Measurements from ENCODE around the gene PPP1R12B. TPM values are rescaled to one million over a fixed set of nuclear protein-coding genes. Genes with fewer than 3 reads are reported as not detected.
"Not testable (repeated sequence)": the region's sequence is repeated elsewhere in the genome, so short reads cannot be mapped to it uniquely, and the experiment has no call there.

PPP1R12B gene
- total RNA-seq, 2 donors from 2014 or later = 21.6 to 26.0 TPM

- H3K27ac Mint-ChIP-seq; ATAC-seq (replicated peaks); H3K36me3 Mint-ChIP-seq (ENCODE audit: low read depth); H3K4me3 Mint-ChIP-seq; H3K4me1 Mint-ChIP-seq; H3K27me3 Mint-ChIP-seq; H3K9me3 Mint-ChIP-seq: not testable (repeated sequence)
These were observed 58.9 kb downstream of the PPP1R12B start for GRCh38 chr1:202407378-202407777.

GRCh38 chr1:202410251-202410650 lies 61.8 kb downstream of the PPP1R12B start:
- ATAC-seq (replicated peaks); H3K9me3 Mint-ChIP-seq; H3K4me3 Mint-ChIP-seq; H3K27me3 Mint-ChIP-seq; H3K36me3 Mint-ChIP-seq (ENCODE audit: low read depth); H3K27ac Mint-ChIP-seq; H3K4me1 Mint-ChIP-seq: not testable (repeated sequence)

GRCh38 chr1:202410854-202411357 lies 62.4 kb downstream of the PPP1R12B start:
- H3K36me3 Mint-ChIP-seq (ENCODE audit: low read depth); H3K27ac Mint-ChIP-seq; H3K27me3 Mint-ChIP-seq; H3K4me1 Mint-ChIP-seq; H3K4me3 Mint-ChIP-seq; H3K9me3 Mint-ChIP-seq: not testable (repeated sequence)
- peak; percentile 66 for ATAC-seq (replicated peaks)

GRCh38 chr1:202411422-202411821 lies 62.9 kb downstream of the PPP1R12B start:
- no peaks in the 10 kb centered on the region for H3K36me3 Mint-ChIP-seq (ENCODE audit: low read depth)
- no peaks in the 10 kb centered on the region for H3K9me3 Mint-ChIP-seq
- H3K27me3 Mint-ChIP-seq = no peaks in the 10 kb centered on the region
- no peaks in the 10 kb centered on the region for H3K4me1 Mint-ChIP-seq
- no peak overlapping the region for H3K27ac Mint-ChIP-seq
- ATAC-seq (replicated peaks) = no peak
- H3K4me3 Mint-ChIP-seq = no peak overlapping the region

- not testable (repeated sequence) for H3K4me1 Mint-ChIP-seq; H3K36me3 Mint-ChIP-seq (ENCODE audit: low read depth); H3K9me3 Mint-ChIP-seq; H3K27me3 Mint-ChIP-seq; ATAC-seq (replicated peaks); H3K4me3 Mint-ChIP-seq; H3K27ac Mint-ChIP-seq
These were observed 63.9 kb downstream of the PPP1R12B start for GRCh38 chr1:202412421-202412820.

- no peak overlapping the region for H3K4me3 Mint-ChIP-seq
- H3K4me1 Mint-ChIP-seq = no peaks in the 10 kb centered on the region
- no peaks in the 10 kb centered on the region for H3K9me3 Mint-ChIP-seq
- H3K27me3 Mint-ChIP-seq = no peaks in the 10 kb centered on the region
- no peak for ATAC-seq (replicated peaks)
- peaks cover 10% of the 10 kb centered on the region for H3K36me3 Mint-ChIP-seq (ENCODE audit: low read depth)
- H3K27ac Mint-ChIP-seq = no peak overlapping the region
These were observed 68.1 kb downstream of the PPP1R12B start for GRCh38 chr1:202416641-202417040.

GRCh38 chr1:202417141-202417540 lies 68.6 kb downstream of the PPP1R12B start:
- not testable (repeated sequence) for H3K4me3 Mint-ChIP-seq; ATAC-seq (replicated peaks); H3K27ac Mint-ChIP-seq

GRCh38 chr1:202417762-202418201 lies 69.3 kb downstream of the PPP1R12B start:
- not testable (repeated sequence) for H3K4me3 Mint-ChIP-seq; H3K36me3 Mint-ChIP-seq (ENCODE audit: low read depth); H3K4me1 Mint-ChIP-seq; H3K9me3 Mint-ChIP-seq; H3K27ac Mint-ChIP-seq; H3K27me3 Mint-ChIP-seq; ATAC-seq (replicated peaks)

More at GRCh38 chr1:202417141-202417540, 68.6 kb downstream of the PPP1R12B start:
- not testable (repeated sequence) for H3K9me3 Mint-ChIP-seq; H3K4me1 Mint-ChIP-seq; H3K27me3 Mint-ChIP-seq; H3K36me3 Mint-ChIP-seq (ENCODE audit: low read depth)

- not testable (repeated sequence) for H3K27me3 Mint-ChIP-seq; H3K36me3 Mint-ChIP-seq (ENCODE audit: low read depth); H3K4me3 Mint-ChIP-seq; ATAC-seq (replicated peaks); H3K9me3 Mint-ChIP-seq; H3K4me1 Mint-ChIP-seq; H3K27ac Mint-ChIP-seq
These were observed 71.2 kb downstream of the PPP1R12B start for GRCh38 chr1:202419731-202420130.

GRCh38 chr1:202420422-202421094 lies 72.1 kb downstream of the PPP1R12B start:
- not testable (repeated sequence) for H3K36me3 Mint-ChIP-seq (ENCODE audit: low read depth); H3K27ac Mint-ChIP-seq; H3K27me3 Mint-ChIP-seq; H3K4me1 Mint-ChIP-seq; H3K4me3 Mint-ChIP-seq; ATAC-seq (replicated peaks); H3K9me3 Mint-ChIP-seq

GRCh38 chr1:202422709-202423108 lies 74.2 kb downstream of the PPP1R12B start:
- not testable (repeated sequence) for H3K4me3 Mint-ChIP-seq; H3K9me3 Mint-ChIP-seq; ATAC-seq (replicated peaks); H3K36me3 Mint-ChIP-seq (ENCODE audit: low read depth); H3K27me3 Mint-ChIP-seq; H3K4me1 Mint-ChIP-seq; H3K27ac Mint-ChIP-seq

- not testable (repeated sequence) for H3K9me3 Mint-ChIP-seq; H3K4me1 Mint-ChIP-seq; H3K27ac Mint-ChIP-seq; H3K36me3 Mint-ChIP-seq (ENCODE audit: low read depth); H3K4me3 Mint-ChIP-seq; ATAC-seq (replicated peaks); H3K27me3 Mint-ChIP-seq
These were observed 75.8 kb downstream of the PPP1R12B start for GRCh38 chr1:202424260-202424659.

- H3K9me3 Mint-ChIP-seq; H3K4me1 Mint-ChIP-seq; ATAC-seq (replicated peaks); H3K27me3 Mint-ChIP-seq; H3K4me3 Mint-ChIP-seq; H3K27ac Mint-ChIP-seq: not testable (repeated sequence)
- H3K36me3 Mint-ChIP-seq (ENCODE audit: low read depth) = peaks cover 59% of the 10 kb centered on the region
These were observed 81.6 kb downstream of the PPP1R12B start for GRCh38 chr1:202430111-202430510.

- H3K4me3 Mint-ChIP-seq; H3K4me1 Mint-ChIP-seq; ATAC-seq (replicated peaks); H3K27me3 Mint-ChIP-seq; H3K9me3 Mint-ChIP-seq; H3K27ac Mint-ChIP-seq: not testable (repeated sequence)
- H3K36me3 Mint-ChIP-seq (ENCODE audit: low read depth) = peaks cover 77% of the 10 kb centered on the region
These were observed 83.8 kb downstream of the PPP1R12B start for GRCh38 chr1:202432338-202432737.

GRCh38 chr1:202433155-202434043 lies 84.9 kb downstream of the PPP1R12B start:
- no peak overlapping the region for H3K27ac Mint-ChIP-seq
- H3K36me3 Mint-ChIP-seq (ENCODE audit: low read depth) = peaks cover 85% of the 10 kb centered on the region
- H3K4me1 Mint-ChIP-seq = no peaks in the 10 kb centered on the region
- no peak for ATAC-seq (replicated peaks)
- no peak overlapping the region for H3K4me3 Mint-ChIP-seq
- H3K27me3 Mint-ChIP-seq = no peaks in the 10 kb centered on the region
- no peaks in the 10 kb centered on the region for H3K9me3 Mint-ChIP-seq
